Muscle of leg (tissue), 11 donors: ENCODE measurements around the gene EGR2. TPM values are rescaled to one million over a fixed set of nuclear protein-coding genes. Genes with fewer than 3 reads are reported as not detected.

Experiments used
- DNase-seq: peaks from one replicate; pipeline ENCODE4 v3.0.0; 2013
- H3K27ac ChIP-seq: one replicate; pipeline ENCODE4 v1.5.1; 2013; ENCODE audit warnings: mild to moderate bottlenecking, low read length, control low read depth
- H3K27me3 ChIP-seq: one replicate; pipeline ENCODE4 v1.6.1; 2013; ENCODE audit warnings: low read length; ENCODE audit not compliant: control insufficient read depth, insufficient read depth
- H3K36me3 ChIP-seq: one replicate; pipeline ENCODE4 v1.6.1; 2013; ENCODE audit warnings: low read length; ENCODE audit not compliant: control insufficient read depth, insufficient read depth
- H3K4me1 ChIP-seq: one replicate; pipeline ENCODE4 v1.6.1; 2013; ENCODE audit warnings: low read length; ENCODE audit not compliant: control insufficient read depth, insufficient read depth
- H3K4me3 ChIP-seq: one replicate; pipeline ENCODE4 v1.5.1; 2013; ENCODE audit warnings: low read length, control low read depth
- H3K9me3 ChIP-seq: replicated peaks from 2 replicates; pipeline ENCODE4 v1.6.1; 2013; ENCODE audit warnings: low read depth, low read length; ENCODE audit not compliant: control insufficient read depth
- WGBS: methylation state at CpG from one replicate; pipeline ENCODE4 v1.1.5; 2013; ENCODE audit warnings: missing lambda C conversion rate; ENCODE audit not compliant: insufficient coverage; 5-methylcytosine and 5-hydroxymethylcytosine counted together
- polyA plus RNA-seq, 8 donors: library from polyadenylated mRNA; unstranded; fragments of 120-200 nt; gene quantifications; one replicate each; pipeline versions ENCODE4 v1.2.1 to v1.2.3, GENCODE V29; 2013; ENCODE audit warnings: inconsistent platforms in 1 of 8, low replicate concordance in 1 of 8; ENCODE audit not compliant: insufficient read length in 8 of 8, insufficient read depth in 1 of 8
- total RNA-seq: library from RNA; stranded (reverse); fragments of 120-200 nt; gene quantifications from one replicate; pipeline ENCODE4 v1.2.4, GENCODE V29; 2013

EGR2 gene
- total and polyA plus RNA-seq, 9 donors: 1.5 to 8.1 (median 3.4) TPM

GRCh38 chr10:62812672-62813439, 3.3 kb downstream of the EGR2 start:
- Histone ChIP-seq H3K9me3 (no peaks in the 10 kb centered on the region), H3K27ac (no peak overlapping the region), H3K4me3 (no peak overlapping the region), H3K4me1 (peaks cover 25% of the 10 kb centered on the region), H3K27me3 (peaks cover 42% of the 10 kb centered on the region), H3K36me3 (peaks cover 4% of the 10 kb centered on the region)
- no peak for DNase-seq
- WGBS: 92% methylated on average over 9 of the region's 13 CpGs

- WGBS: 100% methylated on average over 1 of the region's 10 CpGs
- Histone ChIP-seq H3K27ac (no peak overlapping the region), H3K4me1 (peaks cover 22% of the 10 kb centered on the region), H3K4me3 (no peak overlapping the region), H3K36me3 (peaks cover 6% of the 10 kb centered on the region), H3K9me3 (no peaks in the 10 kb centered on the region), H3K27me3 (peaks cover 36% of the 10 kb centered on the region)
- no peak for DNase-seq
Observed at GRCh38 chr10:62811159-62811875, 4.8 kb downstream of the EGR2 start.

- Histone ChIP-seq H3K36me3 (peaks cover 6% of the 10 kb centered on the region), H3K4me3 (no peak overlapping the region), H3K4me1 (peaks cover 18% of the 10 kb centered on the region), H3K27me3 (peaks cover 27% of the 10 kb centered on the region), H3K9me3 (no peaks in the 10 kb centered on the region), H3K27ac (no peak overlapping the region)
- no CpG with 5 or more reads among the region's 8 CpGs for WGBS
- no peak for DNase-seq
Observed at GRCh38 chr10:62810156-62810902, 5.8 kb downstream of the EGR2 start.

- H3K27me3 ChIP-seq: no peaks in the 10 kb centered on the region
- H3K9me3 ChIP-seq: no peaks in the 10 kb centered on the region
- H3K4me1 ChIP-seq: peaks cover 12% of the 10 kb centered on the region
- H3K4me3 ChIP-seq: peak overlapping the region; percentile 83
- H3K36me3 ChIP-seq: peaks cover 6% of the 10 kb centered on the region
- WGBS: no CpG with 5 or more reads among the region's 1 CpG
- H3K27ac ChIP-seq: no peak overlapping the region
- DNase-seq: no peak
Observed at GRCh38 chr10:62806251-62806650, 9.9 kb downstream of the EGR2 start.

- peaks cover 6% of the 10 kb centered on the region for H3K36me3 ChIP-seq
- under 1% methylated on average over 65 of the region's 77 CpGs for WGBS
- peak; percentile 48 for DNase-seq
- H3K27ac ChIP-seq: peak overlapping the region; percentile 98
- peak overlapping the region; percentile 83 for H3K4me3 ChIP-seq
- H3K27me3 ChIP-seq: no peaks in the 10 kb centered on the region
- H3K9me3 ChIP-seq: no peaks in the 10 kb centered on the region
- H3K4me1 ChIP-seq: peaks cover 12% of the 10 kb centered on the region
Observed at GRCh38 chr10:62805231-62806099, 10.7 kb downstream of the EGR2 start.

GRCh38 chr10:62804356-62805230, 11.6 kb downstream of the EGR2 start, which contains the start of gene ADO:
TSS of gene ADO (plus strand) at chr10:62804720. CDS start at chr10:62805060, 340 bp downstream.
- Histone ChIP-seq H3K36me3 (peaks cover 6% of the 10 kb centered on the region), H3K9me3 (no peaks in the 10 kb centered on the region), H3K4me1 (peaks cover 12% of the 10 kb centered on the region), H3K27me3 (no peaks in the 10 kb centered on the region), H3K27ac (peak within 1 kb of the TSS; percentile 98), H3K4me3 (peak within 1 kb of the TSS; percentile 83)
- under 1% methylated on average over 78 of the region's 87 CpGs for WGBS
- DNase-seq: peak; percentile 94

GRCh38 chr10:62803724-62804355, 12.3 kb downstream of the EGR2 start:
- WGBS: 12% methylated on average over 8 of the region's 11 CpGs
- peaks cover 12% of the 10 kb centered on the region for H3K4me1 ChIP-seq

GRCh38 chr10:62801871-62802270, 14.3 kb downstream of the EGR2 start:
- DNase-seq: no peak
- 83% methylated on average over 2 of the region's 3 CpGs for WGBS
- H3K27ac ChIP-seq: no peak overlapping the region
- H3K4me3 ChIP-seq: no peak overlapping the region
- H3K9me3 ChIP-seq: no peaks in the 10 kb centered on the region
- peaks cover 1% of the 10 kb centered on the region for H3K36me3 ChIP-seq
- H3K27me3 ChIP-seq: no peaks in the 10 kb centered on the region
- H3K4me1 ChIP-seq: peaks cover 8% of the 10 kb centered on the region

More at GRCh38 chr10:62803724-62804355, 12.3 kb downstream of the EGR2 start:
- Histone ChIP-seq H3K27me3 (no peaks in the 10 kb centered on the region), H3K36me3 (peaks cover 6% of the 10 kb centered on the region), H3K9me3 (no peaks in the 10 kb centered on the region), H3K27ac (peak overlapping the region; percentile 98), H3K4me3 (peak overlapping the region; percentile 83)
- DNase-seq: peak; percentile 90
